Activated CD8-positive, alpha-beta memory T cell treated with anti-CD3 and anti-CD28 coated beads, Interleukin-2, amount 10 ng/mL, durations not matched to agents 7 days and 5 days (primary cell): Measurements from ENCODE around the gene MRPL53. TPM values are rescaled to one million over a fixed set of nuclear protein-coding genes. Genes with fewer than 3 reads are reported as not detected.
A peak's percentile ranks its signal among the peaks of the same experiment; 100 is the strongest.
"Not testable (repeated sequence)": the region's sequence is repeated elsewhere in the genome, so short reads cannot be mapped to it uniquely, and the experiment has no call there.

Experiments
- ATAC-seq: fragments of 150-1000 bp; cut with Tn5 transposase; one replicate; pipeline ENCODE4 v1.10.0; 2021; ENCODE audit warnings: moderate library complexity
- CTCF ChIA-PET: fragments of 350-600 bp; sonication (Branson Sonifier 250); formaldehyde crosslinking; loops from one replicate; lab custom pipeline; 2021; ENCODE audit warnings: antibody characterized with exemption; lab: Charles Lee
- DNase-seq: peaks from one replicate; pipeline ENCODE4 v3.0.0-alpha.2; 2020
- H3K27ac Mint-ChIP-seq: one replicate; pipeline ENCODE4 v1.8.0; 2021; ENCODE audit warnings: mild to moderate bottlenecking, mixed read lengths
- H3K27me3 Mint-ChIP-seq: one replicate; pipeline ENCODE4 v1.8.0; 2021; ENCODE audit warnings: mixed read lengths
- H3K36me3 Mint-ChIP-seq: one replicate; pipeline ENCODE4 v1.8.0; 2021; ENCODE audit warnings: mild to moderate bottlenecking, mixed read lengths
- H3K4me1 Mint-ChIP-seq: one replicate; pipeline ENCODE4 v1.8.0; 2021; ENCODE audit warnings: mixed read lengths
- H3K4me3 Mint-ChIP-seq: one replicate; pipeline ENCODE4 v1.8.0; 2021; ENCODE audit warnings: mild to moderate bottlenecking, moderate library complexity, mixed read lengths
- H3K9me3 Mint-ChIP-seq: one replicate; pipeline ENCODE4 v1.8.0; 2022; ENCODE audit warnings: low read depth, mixed read lengths
- total RNA-seq, 2 experiments: library from RNA; stranded (reverse); gene quantifications; one replicate each; pipeline ENCODE4 v1.2.3, GENCODE V29; 2021

MRPL53 gene
- total RNA-seq, 2 experiments from 2014 or later, result 93.9 to 111 TPM

- not testable (repeated sequence) for H3K27me3 Mint-ChIP-seq, DNase-seq, H3K9me3 Mint-ChIP-seq, ATAC-seq
- Mint-ChIP-seq H3K4me1 (peaks cover 44% of the 10 kb centered on the region), H3K36me3 (peaks cover 28% of the 10 kb centered on the region), H3K4me3 (peak overlapping the region; percentile 97), H3K27ac (peak overlapping the region; percentile 100)
- CTCF ChIA-PET, result interaction anchor here (0.6 to 5.2 kb wide), 22 partner anchors 8 to 148 kb away, joined by 3 to 79 read pairs (median 10); partner anchors contain the start of genes AUP1, HTRA2, INO80B and MOGS
Observed at GRCh38 chr2:74483675-74484164, 11.2 kb upstream of the MRPL53 start.

- Mint-ChIP-seq H3K27ac (peak within 1 kb of the TSS; percentile 100), H3K4me3 (peak within 1 kb of the TSS; percentile 97), H3K36me3 (peaks cover 28% of the 10 kb centered on the region), H3K9me3 (no peaks in the 10 kb centered on the region), H3K27me3 (no peaks in the 10 kb centered on the region), H3K4me1 (peaks cover 44% of the 10 kb centered on the region)
- CTCF ChIA-PET, result interaction anchor here (0.6 to 5.2 kb wide), 33 partner anchors 9 to 233 kb away, joined by 3 to 79 read pairs (median 6); partner anchors contain the start of genes AUP1, DQX1, HTRA2 and INO80B
- peak; percentile 97 for DNase-seq
- peak; percentile 95 for ATAC-seq
Observed at GRCh38 chr2:74482801-74483674, 10.6 kb upstream of the MRPL53 start, which contains the start of the genes CCDC142 and TTC31. CCDC142 (minus strand) TSS chr2:74482998; CDS start chr2:74482837, 161 bp downstream. TTC31 (plus strand) TSS chr2:74483081; CDS start chr2:74483096, 15 bp downstream.

- H3K27me3 Mint-ChIP-seq, result no peaks in the 10 kb centered on the region
- DNase-seq (peak; percentile 77), ATAC-seq (peak; percentile 52)
- H3K9me3 Mint-ChIP-seq, result no peaks in the 10 kb centered on the region
- H3K4me1 Mint-ChIP-seq, result peaks cover 48% of the 10 kb centered on the region
- CTCF ChIA-PET, result interaction anchor here (0.8 to 5.2 kb wide), 28 partner anchors 9 to 232 kb away, joined by 3 to 79 read pairs (median 6); partner anchors contain the start of genes AUP1, DQX1, HTRA2 and INO80B
- H3K36me3 Mint-ChIP-seq, result peaks cover 33% of the 10 kb centered on the region
- peak overlapping the region; percentile 97 for H3K4me3 Mint-ChIP-seq
- peak overlapping the region; percentile 100 for H3K27ac Mint-ChIP-seq
Observed at GRCh38 chr2:74481961-74482800, 9.7 kb upstream of the MRPL53 start.

GRCh38 chr2:74481431-74481830 is 9.0 kb upstream of the MRPL53 start:
- H3K4me1 Mint-ChIP-seq, result peaks cover 45% of the 10 kb centered on the region
- H3K27ac Mint-ChIP-seq, result peak overlapping the region; percentile 15
- peaks cover 31% of the 10 kb centered on the region for H3K36me3 Mint-ChIP-seq

GRCh38 chr2:74474899-74475298 is 2.4 kb upstream of the MRPL53 start:
- Mint-ChIP-seq H3K4me3 (no peak overlapping the region), H3K4me1 (peaks cover 39% of the 10 kb centered on the region), H3K9me3 (no peaks in the 10 kb centered on the region), H3K27ac (no peak overlapping the region), H3K36me3 (peaks cover 39% of the 10 kb centered on the region), H3K27me3 (no peaks in the 10 kb centered on the region)
- no peak for DNase-seq
- CTCF ChIA-PET, result interaction anchor here (0.9 to 5.5 kb wide), 7 partner anchors 8 to 225 kb away, joined by 3 to 58 read pairs (median 4); partner anchors contain the start of genes INO80B and WBP1
- no peak for ATAC-seq

More at GRCh38 chr2:74481431-74481830, 9.0 kb upstream of the MRPL53 start:
- Mint-ChIP-seq H3K4me3 (peak overlapping the region; percentile 97), H3K27me3 (no peaks in the 10 kb centered on the region), H3K9me3 (no peaks in the 10 kb centered on the region)
- CTCF ChIA-PET, result interaction anchor here (0.9 to 5.2 kb wide), 15 partner anchors 8 to 146 kb away, joined by 3 to 79 read pairs (median 19); partner anchors contain the start of genes AUP1, HTRA2, INO80B and MOGS
- ATAC-seq (no peak), DNase-seq (no peak)

GRCh38 chr2:74474481-74474880 is 2.0 kb upstream of the MRPL53 start:
- H3K27ac Mint-ChIP-seq, result no peak overlapping the region
- H3K4me3 Mint-ChIP-seq, result no peak overlapping the region
- H3K36me3 Mint-ChIP-seq, result peaks cover 38% of the 10 kb centered on the region
- peaks cover 39% of the 10 kb centered on the region for H3K4me1 Mint-ChIP-seq
- DNase-seq, result no peak
- no peak for ATAC-seq
- CTCF ChIA-PET, result interaction anchor here (0.9 to 5.5 kb wide), 4 partner anchors 7 to 225 kb away, joined by 3 to 58 read pairs (median 12); partner anchors contain the start of genes CCDC142, INO80B, TTC31 and WBP1
- H3K27me3 Mint-ChIP-seq, result no peaks in the 10 kb centered on the region
- H3K9me3 Mint-ChIP-seq, result no peaks in the 10 kb centered on the region

- H3K27me3 Mint-ChIP-seq, result no peaks in the 10 kb centered on the region
- no peak for DNase-seq
- peaks cover 35% of the 10 kb centered on the region for H3K4me1 Mint-ChIP-seq
- no peaks in the 10 kb centered on the region for H3K9me3 Mint-ChIP-seq
- peak; percentile 0 for ATAC-seq
- CTCF ChIA-PET, result interaction anchor here (0.7 to 5.5 kb wide), 12 partner anchors 9 to 115 kb away, joined by 3 to 58 read pairs (median 4); partner anchors contain the start of genes C2orf81, CCDC142, INO80B and LBX2
- peaks cover 34% of the 10 kb centered on the region for H3K36me3 Mint-ChIP-seq
- peak overlapping the region; percentile 94 for H3K4me3 Mint-ChIP-seq
- H3K27ac Mint-ChIP-seq, result peak overlapping the region; percentile 95
Observed at GRCh38 chr2:74472945-74473258, 422 bp upstream of the MRPL53 start.

- H3K4me3 Mint-ChIP-seq, result peak overlapping the region; percentile 94
- ATAC-seq, result no peak
- H3K4me1 Mint-ChIP-seq, result peaks cover 31% of the 10 kb centered on the region
- no peak for DNase-seq
- H3K27me3 Mint-ChIP-seq, result no peaks in the 10 kb centered on the region
- CTCF ChIA-PET, result interaction anchor here (0.8 to 5.5 kb wide), 5 partner anchors 9 to 50 kb away, joined by 3 to 58 read pairs (median 3); partner anchors contain the start of genes C2orf81, CCDC142, INO80B and TTC31
- no peaks in the 10 kb centered on the region for H3K9me3 Mint-ChIP-seq
- peak overlapping the region; percentile 95 for H3K27ac Mint-ChIP-seq
- H3K36me3 Mint-ChIP-seq, result peaks cover 28% of the 10 kb centered on the region
Observed at GRCh38 chr2:74471332-74472065, 981 bp downstream of the MRPL53 start.

GRCh38 chr2:74470742-74471141 is 1.7 kb downstream of the MRPL53 start:
- peaks cover 34% of the 10 kb centered on the region for H3K4me1 Mint-ChIP-seq
- H3K27me3 Mint-ChIP-seq, result not testable (repeated sequence)

GRCh38 chr2:74464406-74464805 is 8.1 kb downstream of the MRPL53 start:
- H3K27me3 Mint-ChIP-seq, result no peaks in the 10 kb centered on the region
- H3K9me3 Mint-ChIP-seq, result no peaks in the 10 kb centered on the region
- CTCF ChIA-PET, result interaction anchor here (1.5 to 5.4 kb wide), 5 partner anchors 9 to 73 kb away, joined by 5 to 36 read pairs (median 5); partner anchors contain the start of genes CCDC142, INO80B and TTC31
- peaks cover 26% of the 10 kb centered on the region for H3K4me1 Mint-ChIP-seq
- H3K27ac Mint-ChIP-seq, result peak overlapping the region; percentile 76
- peak overlapping the region; percentile 97 for H3K4me3 Mint-ChIP-seq
- ATAC-seq (peak; percentile 3), DNase-seq (no peak)
- H3K36me3 Mint-ChIP-seq, result peaks cover 11% of the 10 kb centered on the region

More at GRCh38 chr2:74470742-74471141, 1.7 kb downstream of the MRPL53 start:
- CTCF ChIA-PET, result interaction anchor here (0.8 to 5.5 kb wide), 3 partner anchors 12 to 15 kb away, joined by 3 to 58 read pairs (median 10); partner anchors contain the start of genes CCDC142, INO80B, TTC31 and WBP1
- Mint-ChIP-seq H3K4me3 (peak overlapping the region; percentile 55), H3K36me3 (peaks cover 28% of the 10 kb centered on the region), H3K27ac (peak overlapping the region; percentile 74)
- ATAC-seq, H3K9me3 Mint-ChIP-seq, DNase-seq: not testable (repeated sequence)

GRCh38 chr2:74462786-74463105 is 9.7 kb downstream of the MRPL53 start:
- CTCF ChIA-PET, result interaction anchor here (0.7 to 3.8 kb wide), 2 partner anchors 10 to 19 kb away, joined by 3 to 19 read pairs; partner anchors contain the start of genes CCDC142, MRPL53 and TTC31
- no peak for DNase-seq
- Mint-ChIP-seq H3K27me3 (no peaks in the 10 kb centered on the region), H3K4me1 (peaks cover 33% of the 10 kb centered on the region), H3K4me3 (peak overlapping the region; percentile 38), H3K36me3 (peaks cover 13% of the 10 kb centered on the region), H3K27ac (no peak overlapping the region), H3K9me3 (no peaks in the 10 kb centered on the region)
- ATAC-seq, result no peak
